HG03457 (cell line): ENCODE data around the gene TRAPPC5.

Source experiments
- ATAC-seq: cut with Tn5 transposase; IDR thresholded peaks from one replicate; pipeline ENCODE4 v1.9.1; 2021; ENCODE audit warnings: moderate number of reproducible peaks; ENCODE audit not compliant: unreplicated experiment

Gene TRAPPC5

DNA sequence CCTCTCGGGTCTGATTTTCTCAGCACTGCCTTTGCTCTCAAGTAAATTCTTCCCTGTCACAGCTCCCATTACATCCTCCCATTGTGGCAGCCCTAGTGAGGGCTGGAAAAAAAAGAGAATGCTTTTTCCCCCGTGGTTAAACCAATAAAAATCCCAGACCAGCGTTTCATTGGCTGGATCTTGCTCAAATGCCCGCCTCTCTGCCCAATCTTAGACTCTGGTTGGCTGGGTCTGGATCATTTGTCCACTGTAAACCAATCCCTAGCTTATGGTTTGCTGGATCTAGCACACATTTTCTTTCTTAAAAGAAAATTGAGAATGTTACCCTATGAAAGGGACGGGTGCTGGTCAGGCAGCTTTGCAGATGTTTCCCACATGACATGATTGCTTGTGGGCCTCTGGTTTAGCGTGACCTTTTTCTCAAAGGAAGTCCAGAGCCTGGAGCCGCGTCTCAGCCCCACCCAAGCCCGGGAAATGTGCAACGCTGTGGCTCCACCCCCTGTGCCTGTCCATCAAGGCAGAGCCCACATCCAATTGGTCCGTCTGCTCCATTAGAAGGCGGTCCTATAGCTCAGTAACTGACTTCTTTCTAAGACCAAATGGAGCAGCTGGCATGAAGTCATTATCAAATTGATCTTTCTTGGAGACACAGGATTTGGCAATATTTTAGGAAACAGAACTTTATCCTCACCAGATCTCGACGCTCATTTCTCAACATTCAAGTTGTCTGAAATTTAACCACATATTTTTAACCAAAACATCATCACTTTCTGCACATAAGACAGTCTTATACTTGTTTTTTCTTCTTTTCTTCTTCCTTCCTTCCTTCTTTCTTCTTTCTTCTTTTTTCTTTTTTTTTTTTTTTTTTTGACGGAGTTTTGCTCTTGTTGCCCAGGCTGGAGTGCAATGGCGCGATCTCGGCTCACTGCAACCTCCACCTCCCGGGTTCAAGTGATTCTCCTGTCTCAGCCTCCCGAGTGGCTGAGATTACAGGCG is 6.3 kb upstream of the TRAPPC5 start:
- no peak for ATAC-seq

DNA sequence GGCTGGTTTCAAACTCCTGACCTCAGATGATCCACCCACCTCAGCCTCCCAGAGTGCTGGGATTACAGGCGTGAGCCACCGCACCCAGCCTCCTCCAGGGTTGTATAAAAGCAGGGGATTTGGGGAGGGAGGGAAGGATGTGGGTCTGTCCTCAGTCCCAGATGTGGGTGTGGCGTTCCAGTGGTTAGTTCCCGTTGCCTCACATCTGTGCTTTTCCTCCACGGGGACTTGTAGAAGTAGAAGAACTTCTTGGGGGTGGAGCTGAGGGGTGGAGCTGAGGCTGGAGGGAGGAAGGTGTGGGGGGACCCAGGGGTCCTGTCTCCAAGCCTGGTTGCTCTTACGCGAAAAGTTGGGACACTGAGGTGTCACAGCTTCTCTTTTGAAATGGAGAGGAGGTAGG is 4.3 kb upstream of the TRAPPC5 start:
- ATAC-seq: no peak

DNA sequence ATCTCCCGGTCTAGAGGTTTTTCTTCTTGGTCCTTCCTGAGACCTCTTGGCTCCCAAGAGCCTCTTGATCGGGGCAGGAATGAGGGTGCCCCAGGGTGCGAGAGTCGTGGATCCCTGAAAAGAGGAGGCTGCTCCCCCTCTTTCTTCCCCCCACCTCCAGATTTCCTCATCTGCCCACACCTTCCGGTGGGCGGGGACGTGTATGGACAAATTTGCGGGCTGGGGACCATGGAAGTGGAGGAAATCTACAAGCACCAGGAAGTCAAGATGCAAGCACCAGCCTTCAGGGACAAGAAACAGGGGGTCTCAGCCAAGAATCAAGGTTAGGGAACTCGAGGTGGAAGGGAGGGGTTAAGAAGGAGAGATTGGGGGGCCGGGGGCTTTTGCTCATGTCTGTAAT is 3.8 kb upstream of the TRAPPC5 start, which contains the start of gene MCEMP1:
TSS of gene MCEMP1 (plus strand) at position 237 of the 400 bp plus-strand sequence. CDS start at position 268, 31 bp downstream.
- ATAC-seq: no peak

DNA sequence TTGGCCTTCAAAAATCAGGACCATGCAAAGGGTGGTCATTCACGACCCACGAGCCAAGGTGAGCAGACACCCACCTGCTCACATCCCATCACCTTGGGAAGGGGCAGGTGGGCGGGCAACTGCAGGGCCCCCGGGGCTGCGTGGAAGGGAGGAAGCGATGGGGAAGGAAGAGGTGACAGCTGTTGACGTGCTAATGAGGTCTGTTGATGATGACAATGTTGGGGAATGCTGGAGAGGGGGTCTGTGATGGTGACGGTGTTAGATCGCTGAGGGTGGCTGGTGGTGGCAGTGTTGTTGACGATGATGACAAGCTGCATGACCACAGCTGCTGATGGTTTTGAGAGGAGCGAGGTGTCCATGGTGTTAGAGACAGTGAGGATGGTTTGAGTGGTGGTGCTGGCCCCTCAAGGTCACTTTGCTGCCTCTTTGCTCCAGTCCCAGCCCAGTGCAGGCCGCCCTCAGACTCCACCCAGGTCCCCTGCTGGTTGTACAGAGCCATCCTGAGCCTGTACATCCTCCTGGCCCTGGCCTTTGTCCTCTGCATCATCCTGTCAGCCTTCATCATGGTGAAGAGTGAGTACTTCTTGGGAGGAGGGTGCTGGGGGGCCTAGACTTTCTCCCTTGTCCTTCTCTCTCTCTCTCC is 2.8 kb upstream of the TRAPPC5 start:
- ATAC-seq: no peak

DNA sequence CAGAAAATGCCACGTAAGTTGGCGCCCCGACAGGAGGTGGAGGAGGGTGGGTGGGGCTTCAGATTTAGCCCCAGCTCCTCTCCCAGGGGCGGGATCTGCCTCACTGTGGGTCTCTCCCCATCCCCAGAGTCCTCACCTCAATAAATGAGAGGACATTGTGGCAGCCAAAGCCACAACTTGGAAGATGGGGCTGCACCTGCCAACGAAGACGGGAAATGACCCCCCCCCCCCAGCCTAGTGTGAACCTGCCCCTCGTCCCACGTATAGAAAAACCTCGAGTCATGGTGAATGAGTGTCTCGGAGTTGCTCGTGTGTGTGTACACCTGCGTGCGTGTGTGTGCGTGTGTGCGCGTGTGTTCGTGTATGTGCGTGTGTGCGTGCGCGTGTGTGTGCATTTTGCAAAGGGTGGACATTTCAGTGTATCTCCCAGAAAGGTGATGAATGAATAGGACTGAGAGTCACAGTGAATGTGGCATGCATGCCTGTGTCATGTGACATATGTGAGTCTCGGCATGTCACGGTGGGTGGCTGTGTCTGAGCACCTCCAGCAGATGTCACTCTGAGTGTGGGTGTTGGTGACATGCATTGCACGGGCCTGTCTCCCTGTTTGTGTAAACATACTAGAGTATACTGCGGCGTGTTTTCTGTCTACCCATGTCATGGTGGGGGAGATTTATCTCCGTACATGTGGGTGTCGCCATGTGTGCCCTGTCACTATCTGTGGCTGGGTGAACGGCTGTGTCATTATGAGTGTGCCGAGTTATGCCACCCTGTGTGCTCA is 1.5 kb upstream of the TRAPPC5 start:
- ATAC-seq: no peak

DNA sequence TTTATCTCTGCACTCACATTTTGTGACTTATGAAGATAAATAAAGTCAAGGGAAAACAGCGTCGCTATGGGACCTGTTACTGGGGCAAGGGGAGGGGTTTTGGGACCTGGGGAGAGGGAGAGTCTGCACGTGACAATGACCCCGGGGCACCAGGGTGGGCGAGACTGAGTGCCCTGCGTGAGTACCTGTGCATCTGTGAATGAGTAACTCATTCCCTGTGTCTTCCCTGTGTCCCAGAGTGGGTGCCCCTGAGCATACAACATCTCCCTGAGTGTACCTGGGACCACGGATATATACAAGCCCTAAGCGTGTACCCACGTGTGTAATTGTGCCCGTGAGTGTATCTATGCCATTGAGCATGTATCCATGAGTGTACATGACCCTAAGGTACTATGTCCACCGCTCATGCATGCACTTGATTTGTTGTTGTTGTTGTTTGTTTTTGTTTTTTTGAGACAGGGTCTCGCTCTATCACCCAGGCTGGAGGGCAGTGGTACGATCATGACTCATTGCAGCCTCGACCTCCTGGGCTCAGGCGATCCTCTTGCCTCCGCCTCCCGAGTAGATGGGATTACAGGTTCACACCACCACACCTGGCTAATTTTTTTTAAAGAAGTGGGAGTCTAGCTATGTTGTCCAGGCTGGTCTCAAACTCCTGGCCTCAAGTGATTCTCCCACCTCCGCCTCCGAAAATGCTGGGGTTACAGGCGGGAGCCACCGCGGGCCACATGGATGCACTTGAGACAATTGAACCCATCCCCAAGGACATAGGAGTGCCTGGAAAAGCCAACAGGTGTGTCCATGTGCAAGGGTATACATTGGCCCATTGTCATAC is 645 bp upstream of the TRAPPC5 start:
- ATAC-seq: no peak

DNA sequence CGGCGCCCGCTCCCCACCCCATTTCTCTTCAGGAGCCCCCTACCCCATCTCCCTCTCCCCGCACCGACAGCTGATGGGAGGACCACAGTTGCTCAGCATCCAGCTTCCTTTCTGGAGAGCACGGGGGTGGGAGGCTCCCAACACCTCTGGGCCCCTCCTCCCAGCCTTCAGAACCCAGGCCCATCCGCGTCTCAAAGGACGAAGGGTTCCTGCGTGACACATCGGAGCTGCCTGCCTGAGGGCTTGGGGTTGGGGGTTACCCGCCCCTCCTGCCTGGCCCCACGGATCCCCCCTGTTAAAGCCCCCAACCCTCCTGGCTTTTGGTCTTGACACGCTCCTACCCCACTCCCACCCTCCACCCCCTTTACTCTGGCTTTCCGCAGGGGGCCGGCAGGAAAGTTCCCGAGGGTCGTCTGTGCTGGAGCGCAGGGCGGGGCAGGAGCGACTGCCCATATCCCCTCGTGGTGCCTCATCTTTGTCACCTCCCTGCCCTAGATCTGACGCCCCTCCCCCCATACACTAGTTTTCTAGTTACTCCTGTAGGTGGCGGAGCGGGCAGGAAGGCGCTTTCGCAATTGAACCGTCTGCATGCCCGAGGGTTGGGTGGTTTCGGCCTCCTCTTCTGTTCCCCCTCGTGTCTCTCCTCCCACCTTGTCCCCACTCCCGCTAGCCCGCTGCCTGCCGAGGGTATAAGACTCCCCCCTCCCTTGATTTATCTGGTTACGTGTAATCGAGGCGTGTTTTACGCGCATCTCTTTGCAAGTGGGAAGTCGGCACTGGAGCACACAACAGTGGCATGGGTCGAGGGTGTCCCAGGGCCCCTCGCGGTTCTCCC is 924 bp downstream of the TRAPPC5 start:
- ATAC-seq: no peak

DNA sequence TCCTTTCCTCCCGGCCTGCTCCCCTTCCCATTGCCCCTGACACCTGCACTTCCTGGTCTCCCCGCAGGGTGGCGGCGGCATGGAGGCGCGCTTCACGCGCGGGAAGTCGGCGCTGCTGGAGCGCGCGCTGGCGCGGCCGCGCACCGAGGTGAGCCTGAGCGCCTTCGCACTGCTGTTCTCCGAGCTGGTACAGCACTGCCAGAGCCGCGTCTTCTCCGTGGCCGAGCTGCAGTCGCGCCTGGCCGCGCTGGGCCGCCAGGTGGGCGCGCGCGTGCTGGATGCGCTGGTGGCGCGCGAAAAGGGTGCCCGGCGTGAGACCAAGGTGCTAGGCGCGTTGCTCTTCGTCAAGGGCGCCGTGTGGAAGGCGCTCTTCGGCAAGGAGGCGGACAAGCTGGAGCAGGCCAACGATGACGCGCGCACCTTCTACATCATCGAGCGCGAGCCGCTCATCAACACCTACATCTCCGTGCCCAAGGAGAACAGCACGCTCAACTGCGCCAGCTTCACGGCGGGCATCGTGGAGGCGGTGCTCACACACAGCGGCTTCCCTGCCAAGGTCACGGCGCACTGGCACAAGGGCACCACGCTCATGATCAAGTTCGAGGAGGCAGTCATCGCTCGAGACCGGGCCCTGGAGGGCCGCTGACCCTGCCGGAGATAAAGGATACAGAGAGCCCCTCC is 1.7 kb downstream of the TRAPPC5 start:
- no peak for ATAC-seq

DNA sequence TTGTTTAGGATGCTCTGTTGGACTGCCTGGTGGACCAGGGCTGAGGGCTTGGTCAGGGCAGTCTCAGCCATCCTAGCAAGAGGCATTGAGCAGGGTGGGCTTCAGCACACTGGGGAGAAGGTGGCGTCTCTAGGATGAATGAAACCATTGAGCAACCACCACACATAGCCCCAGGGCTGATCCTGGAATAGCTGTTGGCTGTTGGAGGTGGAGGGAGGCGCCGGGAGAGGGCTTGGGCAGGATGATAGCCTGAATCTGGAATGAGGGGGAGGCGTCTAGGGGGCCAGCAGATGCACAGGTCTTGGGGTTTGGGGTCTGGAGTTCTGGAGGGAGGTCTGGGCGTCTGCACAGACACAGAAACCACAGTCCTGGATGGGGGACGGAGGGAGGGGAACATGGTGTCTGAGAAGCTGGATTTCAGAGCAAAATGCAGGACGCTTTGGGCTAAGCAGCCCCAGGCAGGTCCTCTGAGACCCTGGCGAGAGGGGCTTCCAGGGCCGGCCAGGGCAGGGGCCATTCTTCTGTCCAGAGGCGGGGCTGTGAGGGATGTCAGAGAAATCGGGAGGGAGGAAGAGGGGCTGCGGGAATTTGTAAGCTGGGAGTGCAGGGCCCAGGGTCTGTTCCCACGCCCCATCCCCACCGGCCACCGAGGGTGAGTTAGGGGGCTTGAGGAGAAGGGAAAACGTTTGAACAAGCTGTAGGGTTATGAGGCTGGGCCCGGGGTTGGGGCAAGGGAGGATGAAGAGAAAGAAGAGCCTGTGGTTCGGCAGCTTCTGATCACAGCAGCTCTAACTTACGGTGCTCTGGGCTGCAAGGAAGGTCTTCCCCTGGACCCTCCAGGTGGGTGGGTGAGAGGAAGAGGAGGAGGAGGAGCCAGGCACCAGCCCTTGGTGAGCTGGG is 5.2 kb downstream of the TRAPPC5 start:
- ATAC-seq: no peak

DNA sequence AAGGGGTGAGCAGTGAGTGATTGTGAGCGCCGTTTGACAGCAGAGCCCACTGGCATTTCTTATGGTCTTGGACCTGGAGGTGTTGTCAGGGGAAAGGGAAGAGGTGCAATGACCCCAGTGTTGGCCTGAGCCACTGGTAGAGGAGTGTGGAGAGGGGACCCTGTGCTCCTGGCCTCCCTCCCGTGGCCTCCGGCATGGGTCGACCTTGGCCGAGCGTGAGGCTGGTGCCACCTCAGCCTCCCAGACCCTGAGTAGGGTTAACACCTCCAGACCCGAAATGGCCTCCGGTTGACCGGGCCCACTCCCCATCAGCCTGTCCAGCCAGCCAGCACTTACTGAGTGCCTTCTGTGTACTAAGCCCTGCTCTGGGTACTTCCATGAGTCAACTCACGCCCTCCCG is 6.5 kb downstream of the TRAPPC5 start:
- no peak for ATAC-seq

DNA sequence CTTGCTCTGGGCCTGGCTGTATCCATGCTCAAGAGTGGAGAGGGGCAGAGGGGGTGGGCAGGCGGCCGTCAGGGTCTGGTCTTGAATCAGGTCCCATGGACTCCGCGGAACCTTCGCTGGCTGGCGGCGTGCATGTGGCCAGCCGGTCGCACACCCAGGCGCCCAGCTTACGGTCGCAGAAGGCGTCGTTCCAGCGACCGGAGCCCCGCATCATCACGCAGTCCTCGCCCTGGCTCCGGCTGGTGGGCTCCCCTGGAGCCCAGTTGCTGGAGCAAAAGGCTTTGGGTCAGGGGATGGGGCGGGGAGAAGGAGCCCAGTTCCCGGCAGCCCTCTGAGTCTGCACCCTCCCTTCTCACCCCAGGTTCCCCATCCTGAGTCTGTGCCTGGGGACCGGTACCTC is 8.5 kb downstream of the TRAPPC5 start:
- ATAC-seq: no peak

DNA sequence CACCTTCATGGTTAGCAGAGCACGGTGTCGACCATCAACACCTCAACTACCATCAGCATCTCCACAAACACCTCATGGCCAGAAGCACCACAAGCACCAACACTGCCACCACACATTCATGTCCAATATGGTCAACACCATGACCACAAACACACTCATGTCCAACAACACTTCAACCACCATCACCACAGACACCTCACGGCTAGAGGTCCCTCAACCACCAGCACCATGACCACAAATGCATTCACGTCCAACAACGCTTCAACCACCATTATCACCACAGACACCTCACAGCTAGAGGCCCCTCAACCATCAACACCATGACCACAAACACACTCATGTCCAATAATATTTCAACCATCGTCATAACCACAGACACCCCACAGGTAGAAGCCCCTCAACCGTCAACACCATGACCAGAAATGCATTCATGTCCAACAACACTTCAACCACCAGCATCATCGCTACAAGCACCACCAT is 10.2 kb downstream of the TRAPPC5 start:
- no peak for ATAC-seq

DNA sequence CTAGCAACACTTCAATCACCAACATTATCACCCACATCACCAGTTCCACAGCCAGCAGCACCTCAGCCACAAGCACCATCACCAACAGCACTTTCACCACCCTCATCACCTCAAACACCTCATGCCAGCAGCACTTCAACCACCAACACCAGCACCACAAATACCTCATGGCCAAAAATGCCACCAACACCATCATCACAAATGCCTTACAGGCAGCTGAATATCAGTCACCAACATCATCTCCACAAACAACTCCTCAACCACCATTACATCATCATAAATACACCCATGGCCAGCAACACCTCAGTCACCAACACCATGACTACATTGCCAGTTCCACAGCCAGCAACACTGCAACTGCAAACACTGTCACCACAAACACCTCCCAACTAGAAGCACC is 10.9 kb downstream of the TRAPPC5 start:
- no peak for ATAC-seq

DNA sequence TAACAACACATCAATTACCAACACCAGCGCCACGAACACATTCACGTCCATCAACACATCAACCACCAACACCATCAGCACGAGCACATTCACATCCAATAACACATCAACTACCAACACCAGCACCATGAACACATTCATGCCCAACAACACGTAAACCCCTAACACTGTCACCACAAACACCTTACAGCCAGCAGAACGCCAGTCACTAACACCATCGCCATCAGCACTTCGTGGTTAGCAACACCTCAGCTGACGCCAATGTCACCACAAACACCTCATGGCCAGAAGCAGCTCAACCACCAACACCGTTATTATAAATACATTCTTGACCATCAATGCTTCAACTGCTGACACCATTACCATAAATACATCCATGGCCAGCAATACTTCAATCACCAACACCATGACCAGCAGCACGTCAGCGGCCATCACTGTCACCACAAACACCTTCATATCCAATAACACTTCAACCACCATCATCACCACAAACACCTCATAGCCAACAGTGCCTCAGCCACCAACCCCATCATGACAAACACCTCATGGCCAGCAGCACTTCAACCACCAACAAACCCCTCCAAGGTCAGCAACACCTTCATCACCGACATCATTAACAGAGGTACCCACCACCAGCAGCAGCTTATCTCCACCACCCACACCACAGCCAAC is 11.9 kb downstream of the TRAPPC5 start:
- ATAC-seq: no peak

DNA sequence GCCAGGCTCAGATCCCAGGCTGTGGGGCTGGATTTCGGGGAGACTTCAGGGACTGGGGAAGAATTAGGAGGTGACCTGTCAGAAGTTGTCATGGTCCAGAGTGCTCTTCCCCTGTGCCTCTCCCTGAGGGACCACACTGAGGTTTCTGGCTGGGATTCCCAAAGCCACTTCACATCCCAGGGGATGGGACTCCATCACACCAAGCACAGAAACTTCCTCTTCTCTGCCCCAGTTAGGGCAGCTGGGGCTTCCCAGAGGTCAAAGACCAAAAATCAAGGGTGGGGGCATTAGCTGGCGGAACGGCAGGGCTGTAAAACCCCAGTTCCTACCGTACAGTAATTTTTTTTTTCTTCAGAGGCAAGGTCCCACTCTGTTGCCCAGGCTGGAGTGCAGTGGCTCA is 13.9 kb downstream of the TRAPPC5 start:
- ATAC-seq: no peak

DNA sequence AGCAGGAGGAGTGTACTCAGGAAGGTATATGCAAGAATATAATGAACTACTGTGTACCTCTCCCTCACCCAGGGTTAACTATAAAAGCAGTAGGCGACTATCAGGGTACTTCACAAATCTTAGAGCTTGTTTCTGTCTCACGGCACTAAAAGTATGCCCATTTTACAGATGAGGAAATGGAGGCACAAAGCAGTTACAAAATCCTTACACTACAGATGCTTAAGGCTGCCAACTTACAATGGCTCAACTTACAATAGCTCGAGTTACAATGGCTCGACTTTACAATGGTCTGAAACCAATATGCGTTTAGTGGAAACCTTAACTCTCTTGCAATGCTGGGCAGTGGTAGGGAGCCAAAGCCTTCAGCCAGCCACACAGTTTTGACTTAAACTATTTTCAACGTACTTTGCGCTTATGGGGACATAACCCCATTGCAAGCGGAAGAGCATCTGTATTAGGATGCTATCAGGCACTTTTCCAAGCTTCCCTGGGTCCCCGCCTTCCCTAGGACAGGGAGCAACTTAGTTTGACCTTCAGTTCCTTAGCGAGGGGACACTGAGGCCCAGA is 17.2 kb downstream of the TRAPPC5 start:
- ATAC-seq: no peak

DNA sequence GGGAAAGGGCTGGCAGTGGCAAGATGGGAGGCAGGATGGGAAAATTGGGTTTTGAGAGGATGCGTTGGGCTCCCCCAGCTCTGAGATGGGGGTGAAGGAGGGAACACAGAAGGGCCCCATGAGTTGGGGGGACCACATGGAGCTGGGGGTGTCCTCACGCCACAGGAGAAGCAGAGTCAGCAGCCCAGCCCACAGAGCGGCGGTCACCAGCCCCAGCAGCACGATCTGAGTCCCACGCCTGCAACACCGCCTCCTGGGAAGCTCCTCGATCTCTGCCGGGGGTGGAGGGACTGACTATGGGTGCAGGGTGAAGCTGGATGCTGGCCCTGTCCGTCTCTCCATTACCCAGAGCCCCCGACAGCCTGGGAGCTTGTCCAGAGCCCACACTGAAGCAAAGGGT is 17.9 kb downstream of the TRAPPC5 start:
- ATAC-seq: no peak
